ENCODE results near the gene CNPY2.
"Not testable (repeated sequence)": the region's sequence is repeated elsewhere in the genome, so short reads cannot be mapped to it uniquely, and the experiment has no call there.

CNPY2 gene

DNA sequence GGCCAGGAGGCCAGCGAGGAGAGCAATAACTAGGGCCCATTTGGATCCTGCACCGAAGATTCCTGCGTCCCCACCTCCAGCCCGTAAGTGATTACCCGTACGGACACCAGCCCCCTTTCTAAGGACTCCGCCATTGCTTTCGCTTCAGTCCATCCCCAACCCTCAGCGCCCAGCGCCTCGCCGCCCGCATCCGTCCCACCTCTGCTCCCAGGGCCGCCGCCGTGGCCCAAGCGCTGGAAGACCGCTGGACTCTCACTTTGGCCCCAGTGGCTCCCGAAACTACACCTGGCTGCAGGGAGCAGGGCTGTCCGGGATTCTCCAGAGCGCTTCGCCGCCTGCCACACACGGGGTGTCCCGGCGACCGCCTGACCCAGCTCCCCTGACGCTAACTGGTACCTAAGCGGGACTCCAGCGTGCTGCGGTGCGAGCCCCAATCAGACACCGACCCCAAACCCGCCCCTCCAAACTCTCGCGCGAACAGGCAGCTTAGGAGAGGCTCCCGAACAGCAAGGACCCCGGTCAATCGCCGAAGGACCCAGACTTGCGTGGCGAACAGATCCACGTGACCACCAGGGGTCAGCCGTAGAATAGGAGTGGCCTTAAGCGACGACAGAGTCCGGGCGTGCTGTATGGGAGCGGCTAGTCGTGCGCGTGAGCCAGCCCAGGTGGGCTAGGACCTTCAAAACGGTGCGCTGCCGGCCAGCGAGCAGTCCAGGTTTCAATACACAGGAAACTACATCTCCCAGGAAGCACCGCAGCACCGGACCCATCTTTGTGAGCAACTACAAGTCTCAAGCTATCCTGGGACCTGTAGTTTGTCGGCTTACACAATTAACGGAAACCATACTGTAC lies at the start of gene CNPY2:
TSS of gene CNPY2 (minus strand) at position 367 of the 852 bp plus-strand sequence. CDS start 771 bp downstream, outside the sequence.
- peak; percentile 88 to 89 for DNase-seq (ENCODE audit: low read depth in 2 of 2)

DNA sequence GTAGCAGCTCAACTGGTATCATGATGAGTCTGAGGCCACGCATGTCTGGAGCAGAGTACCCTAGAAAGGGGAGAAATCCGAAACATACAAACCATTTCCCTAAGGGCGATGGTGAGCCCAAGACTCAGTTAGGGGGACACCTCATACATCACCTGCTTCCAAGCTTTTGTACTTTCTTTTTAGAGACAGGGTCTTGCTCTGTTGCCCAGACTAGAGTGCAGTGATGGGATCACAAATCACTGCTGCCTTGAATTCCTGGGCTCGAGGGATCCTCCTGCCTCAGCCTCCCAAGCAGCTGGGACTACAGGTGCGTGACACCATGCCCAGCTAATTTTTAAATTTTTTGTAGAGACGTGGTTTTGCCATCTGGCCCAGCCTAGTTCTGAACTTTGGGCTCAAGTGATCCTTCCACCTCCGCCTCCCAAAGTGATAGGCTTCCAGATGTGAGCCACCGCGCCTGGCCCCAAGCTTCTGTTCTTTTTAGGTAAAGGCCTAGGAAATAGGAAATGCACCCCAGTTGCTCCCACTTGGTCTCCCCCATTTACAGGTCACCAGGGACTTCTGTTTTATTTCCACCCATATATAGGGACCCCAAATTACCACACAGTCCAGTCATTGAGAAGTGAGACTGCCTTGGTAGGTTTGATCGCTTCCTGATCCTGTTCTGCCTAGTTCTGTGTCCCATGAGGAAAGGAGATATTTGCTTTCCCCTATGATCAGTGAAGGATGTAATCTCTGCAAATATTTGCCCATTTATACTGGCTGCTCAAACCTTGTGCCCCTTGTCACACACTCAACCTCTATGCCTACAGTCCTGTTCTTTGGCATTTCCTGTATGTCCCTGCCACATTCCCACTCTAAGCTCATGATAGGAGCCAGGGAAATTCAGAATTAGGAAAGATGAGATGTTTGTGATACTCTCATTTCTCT lies 46.6 kb upstream of the CNPY2 start, which contains the start of gene APOF:
TSS of gene APOF (minus strand) at position 728 of the 930 bp plus-strand sequence. CDS start at position 616, 112 bp downstream.
- no peak for DNase-seq (ENCODE audit: low read depth in 2 of 2)

DNA sequence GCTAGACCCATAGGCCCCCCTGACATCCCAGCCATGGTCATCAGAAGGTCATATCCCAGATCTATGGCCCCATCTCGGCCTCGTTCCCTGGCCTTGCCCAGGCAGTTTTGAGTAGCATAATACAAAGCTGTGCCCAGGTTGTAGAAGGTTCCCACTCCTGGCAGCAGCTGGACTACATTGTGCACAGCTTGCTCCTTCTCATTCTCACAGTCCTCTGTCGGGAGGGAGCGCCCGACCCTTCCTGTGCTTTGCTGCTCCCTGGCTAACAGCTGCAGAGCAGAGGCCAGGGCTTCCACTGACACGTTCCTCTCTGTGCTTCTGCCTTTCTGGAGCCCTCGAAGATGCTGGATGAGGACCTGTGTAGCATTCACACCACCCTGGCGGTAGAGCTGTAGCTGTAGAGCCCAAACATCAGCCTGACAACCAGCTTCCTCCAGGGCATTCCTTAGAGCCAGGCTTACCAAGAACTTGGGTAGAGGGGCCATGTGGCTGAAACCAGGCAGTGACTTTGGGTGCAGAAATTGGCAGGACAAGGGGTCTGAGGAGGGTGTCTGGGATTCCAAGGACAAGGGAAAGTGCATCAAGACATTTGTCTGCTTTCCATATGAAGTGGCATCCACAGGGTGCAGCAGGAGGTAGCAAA lies 45.8 kb upstream of the CNPY2 start:
- DNase-seq (ENCODE audit: low read depth in 2 of 2): no peak

DNA sequence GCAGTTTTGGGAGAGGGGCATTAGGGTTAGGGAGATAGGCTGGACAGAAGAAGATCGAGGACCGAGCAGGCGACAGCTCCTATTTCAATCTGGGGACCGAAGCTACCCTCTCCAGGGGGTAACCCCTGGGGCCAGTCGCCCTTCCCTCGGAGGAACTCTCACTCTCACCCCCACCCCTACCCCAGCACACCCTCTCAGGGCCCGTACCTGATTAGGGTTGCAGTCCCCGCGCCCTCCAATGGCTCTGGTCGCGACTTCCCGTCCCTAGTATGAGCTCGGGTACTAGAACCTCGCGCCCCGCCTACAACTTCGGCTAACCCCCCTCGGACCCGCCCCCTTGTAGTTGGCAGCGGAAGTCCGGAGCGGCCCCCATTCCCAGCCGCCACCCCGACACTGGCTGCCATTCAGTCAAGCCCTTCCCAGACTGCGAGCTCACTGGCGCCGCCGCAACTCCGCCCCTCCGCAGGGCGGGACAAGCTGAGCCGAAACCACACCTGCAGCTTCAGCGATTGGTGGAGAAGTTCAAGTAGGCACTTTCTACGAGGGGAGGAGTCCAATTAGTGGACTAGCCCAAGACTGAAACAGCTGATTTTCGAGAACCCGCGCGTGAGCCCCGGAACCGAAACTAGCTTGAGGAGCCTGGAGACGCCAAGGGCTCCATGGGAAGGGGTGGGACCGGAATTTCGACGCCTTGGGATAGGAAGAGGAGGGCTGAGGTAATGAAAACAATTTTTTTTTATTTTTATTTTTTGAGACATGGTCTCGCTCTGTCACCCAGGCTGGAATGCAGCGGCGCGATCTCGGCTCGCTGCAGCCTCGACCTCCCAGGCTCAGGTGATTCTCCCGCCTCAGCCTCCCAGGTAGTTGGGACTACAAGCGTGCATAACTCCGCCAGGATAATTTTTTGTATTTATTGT lies 44.3 kb upstream of the CNPY2 start, which contains the start of gene STAT2:
TSS of gene STAT2 (minus strand) at position 257 of the 917 bp plus-strand sequence. CDS start 3,536 bp downstream, outside the sequence.
- peak; percentile 97 to 99 for DNase-seq (ENCODE audit: low read depth in 2 of 2)

DNA sequence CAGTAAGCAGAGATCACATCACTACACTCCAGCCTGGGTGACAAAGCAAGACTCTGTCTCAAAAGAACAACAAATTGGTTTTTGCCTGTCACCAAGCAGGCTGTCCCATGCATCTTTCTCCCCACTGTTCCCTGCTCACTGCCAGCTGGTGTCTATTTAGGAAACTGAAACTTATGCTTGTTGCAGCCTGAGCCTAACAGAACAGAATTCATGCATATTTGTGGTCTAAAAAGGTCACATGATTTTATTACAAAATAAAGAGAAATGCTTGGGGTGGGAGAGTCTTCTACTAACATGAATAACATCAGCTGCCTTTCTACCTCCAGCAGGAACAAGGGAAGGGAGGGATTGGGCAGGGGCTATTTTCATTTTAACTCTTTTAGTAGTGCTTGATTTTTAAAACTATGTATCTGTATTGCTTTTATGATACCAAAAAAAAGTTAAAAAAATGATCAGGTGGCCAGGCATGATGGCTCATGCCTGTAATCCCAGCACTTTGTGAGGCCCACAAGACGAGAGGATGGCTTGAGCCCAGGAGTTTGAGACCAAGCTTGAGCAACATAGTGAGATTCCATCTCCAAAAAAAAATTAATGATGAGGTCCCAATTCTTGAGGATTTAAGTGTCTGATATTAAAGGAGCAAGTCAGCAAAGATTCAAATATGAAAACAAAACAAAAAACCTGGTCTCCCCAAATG lies 43.2 kb upstream of the CNPY2 start:
- no peak for DNase-seq (ENCODE audit: low read depth in 2 of 2)

DNA sequence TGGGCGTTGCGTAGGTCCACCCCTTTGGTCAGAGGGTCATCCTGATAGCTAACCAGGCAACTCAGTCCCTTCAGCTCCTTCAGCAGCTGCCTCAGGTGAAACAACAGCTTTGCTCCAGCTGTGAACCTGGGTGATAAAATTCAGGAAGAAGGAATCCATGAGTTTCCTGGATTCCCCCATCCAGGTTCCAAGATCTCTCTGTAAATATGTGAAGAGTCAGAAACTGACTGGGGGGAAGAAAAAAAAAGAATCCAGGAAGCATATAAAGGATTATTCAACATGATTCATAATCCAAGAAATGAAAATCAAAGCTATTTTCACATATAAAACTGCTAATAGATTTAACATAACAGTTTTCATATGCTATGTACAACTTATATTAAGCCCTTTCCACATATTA lies 35.5 kb upstream of the CNPY2 start:
- DNase-seq (ENCODE audit: low read depth in 2 of 2): no peak

DNA sequence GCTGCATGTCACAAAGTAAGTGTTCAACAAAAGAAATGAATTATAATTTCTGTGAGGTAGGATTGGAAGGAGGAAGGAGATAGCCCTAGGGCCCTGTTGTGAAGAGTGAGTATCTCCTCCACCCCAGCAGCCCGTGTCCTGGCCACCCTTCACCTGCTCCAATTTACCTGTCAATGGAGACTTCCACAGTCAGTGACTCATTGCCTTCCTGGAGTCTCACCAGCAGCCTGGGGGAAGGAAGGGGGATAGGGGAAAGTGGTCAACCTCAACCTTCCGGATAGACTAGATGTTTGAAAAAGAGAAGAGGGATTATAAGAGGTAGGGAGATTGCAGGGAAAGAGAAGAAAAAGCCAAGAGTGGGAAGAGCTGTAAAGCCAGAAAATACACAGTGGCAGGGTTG lies 34.9 kb upstream of the CNPY2 start:
- no peak for DNase-seq (ENCODE audit: low read depth in 2 of 2)

DNA sequence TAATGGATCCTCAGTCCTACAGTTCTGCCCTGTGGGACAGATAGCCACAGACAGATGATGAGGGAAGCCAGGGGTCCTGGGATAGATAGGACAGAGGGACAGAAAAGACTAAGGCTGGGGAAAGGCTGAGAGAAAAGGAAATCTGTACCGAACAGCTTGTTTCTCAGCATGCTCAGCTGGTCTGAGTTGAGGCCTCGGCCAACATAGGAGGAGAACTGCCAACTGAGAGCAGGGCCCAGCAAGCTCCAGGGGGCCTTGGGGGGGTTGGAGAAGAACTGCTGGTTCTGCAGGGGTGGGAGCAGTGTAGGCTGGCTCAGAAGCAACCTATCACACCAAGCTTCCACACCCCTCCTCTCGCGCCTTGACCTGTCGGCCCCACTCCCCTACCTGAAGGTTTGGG lies 33.0 kb upstream of the CNPY2 start:
- DNase-seq (ENCODE audit: low read depth in 2 of 2): no peak

DNA sequence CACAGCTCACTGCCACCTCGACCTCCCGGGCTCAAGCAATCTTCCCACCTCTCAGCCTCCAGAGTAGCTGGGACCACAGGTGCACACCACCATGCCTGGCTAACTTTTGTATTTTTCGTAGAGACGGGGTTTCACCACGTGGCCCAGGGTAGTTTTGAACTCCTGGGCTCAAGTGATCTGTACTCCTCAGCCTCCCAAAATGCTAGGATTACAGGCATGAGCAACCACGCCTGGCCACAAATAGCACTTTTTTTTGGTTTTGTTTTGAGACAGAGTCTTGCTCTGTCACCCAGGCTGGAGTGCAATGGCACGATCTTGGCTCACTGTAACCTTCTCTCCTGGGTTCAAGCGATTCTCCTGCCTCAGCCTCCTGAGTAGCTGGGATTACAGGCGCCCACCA lies 31.5 kb upstream of the CNPY2 start:
- not testable (repeated sequence) for DNase-seq (ENCODE audit: low read depth in 2 of 2)

DNA sequence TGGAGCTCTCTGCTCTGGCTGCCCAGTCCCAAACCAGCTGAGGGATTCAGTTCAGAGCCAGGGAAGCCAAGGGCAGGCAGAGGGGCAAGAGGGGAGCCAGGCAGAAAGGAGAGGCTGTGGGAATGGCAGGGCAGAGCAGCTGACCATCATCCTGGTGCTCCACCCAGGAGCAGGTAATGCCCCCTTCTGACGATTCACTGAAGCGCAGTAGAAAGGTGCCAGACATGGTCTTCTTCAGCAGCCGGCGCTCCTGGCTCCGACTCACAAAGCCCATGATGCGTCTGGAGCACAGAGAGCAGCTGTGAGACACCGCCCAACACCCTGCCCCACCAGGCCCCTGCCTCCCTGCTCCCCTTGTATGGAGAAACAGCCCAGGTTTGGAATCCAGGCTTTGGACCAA lies 30.9 kb upstream of the CNPY2 start:
- no peak for DNase-seq (ENCODE audit: low read depth in 2 of 2)

DNA sequence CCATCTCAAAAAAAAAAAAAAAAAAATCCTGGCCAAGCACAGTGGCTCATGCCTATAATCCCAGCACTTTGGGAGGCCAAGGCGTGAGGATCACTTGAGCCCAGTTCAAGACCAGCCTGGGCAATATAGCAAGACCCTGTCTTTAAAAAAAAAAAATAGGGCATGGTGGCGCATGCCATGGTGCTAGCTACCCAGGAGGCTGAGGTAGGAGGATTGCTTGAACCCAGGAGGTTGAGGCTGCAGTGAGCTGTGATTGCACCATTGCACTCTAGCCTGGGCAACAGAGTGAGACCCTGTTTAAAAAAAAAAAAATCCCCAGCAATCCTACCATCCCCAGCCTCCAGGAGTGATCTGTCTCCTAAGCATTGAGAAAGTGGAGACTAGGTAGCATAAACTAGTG lies 26.5 kb upstream of the CNPY2 start:
- not testable (repeated sequence) for DNase-seq (ENCODE audit: low read depth in 2 of 2)

DNA sequence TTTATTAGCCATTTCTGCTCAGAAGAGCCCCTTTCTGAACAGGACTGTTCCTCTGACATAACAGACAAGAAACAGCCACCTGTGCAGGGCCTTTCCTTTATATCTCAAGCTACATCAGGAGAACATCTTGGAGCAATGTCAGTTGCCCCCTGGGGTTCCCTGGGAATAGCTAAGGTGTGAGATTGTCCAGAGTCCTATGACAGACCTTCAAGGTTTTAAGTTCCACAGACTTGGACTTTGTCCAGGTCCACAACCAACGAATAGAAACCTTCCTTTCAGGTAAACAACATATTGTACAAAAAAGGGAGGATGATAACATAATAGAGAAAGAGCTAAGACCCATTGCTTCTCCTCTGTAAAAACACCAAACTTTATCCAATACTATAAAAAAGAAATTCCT lies 25.8 kb upstream of the CNPY2 start:
- DNase-seq (ENCODE audit: low read depth in 2 of 2): no peak

DNA sequence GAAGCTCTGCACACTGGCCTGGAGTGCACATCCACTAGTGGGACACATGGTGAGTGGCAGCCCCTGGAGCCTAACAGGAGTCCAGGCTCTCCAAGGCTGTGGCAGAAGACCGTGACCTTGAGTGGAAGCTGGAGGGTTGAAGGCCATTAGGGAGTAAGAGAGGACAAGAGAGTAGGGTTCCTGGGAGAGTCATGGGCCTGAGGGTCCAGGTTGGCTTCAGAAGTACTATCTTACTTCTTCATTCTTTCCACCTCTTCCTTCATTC lies 23.3 kb upstream of the CNPY2 start:
- no peak for DNase-seq (ENCODE audit: low read depth in 2 of 2)

DNA sequence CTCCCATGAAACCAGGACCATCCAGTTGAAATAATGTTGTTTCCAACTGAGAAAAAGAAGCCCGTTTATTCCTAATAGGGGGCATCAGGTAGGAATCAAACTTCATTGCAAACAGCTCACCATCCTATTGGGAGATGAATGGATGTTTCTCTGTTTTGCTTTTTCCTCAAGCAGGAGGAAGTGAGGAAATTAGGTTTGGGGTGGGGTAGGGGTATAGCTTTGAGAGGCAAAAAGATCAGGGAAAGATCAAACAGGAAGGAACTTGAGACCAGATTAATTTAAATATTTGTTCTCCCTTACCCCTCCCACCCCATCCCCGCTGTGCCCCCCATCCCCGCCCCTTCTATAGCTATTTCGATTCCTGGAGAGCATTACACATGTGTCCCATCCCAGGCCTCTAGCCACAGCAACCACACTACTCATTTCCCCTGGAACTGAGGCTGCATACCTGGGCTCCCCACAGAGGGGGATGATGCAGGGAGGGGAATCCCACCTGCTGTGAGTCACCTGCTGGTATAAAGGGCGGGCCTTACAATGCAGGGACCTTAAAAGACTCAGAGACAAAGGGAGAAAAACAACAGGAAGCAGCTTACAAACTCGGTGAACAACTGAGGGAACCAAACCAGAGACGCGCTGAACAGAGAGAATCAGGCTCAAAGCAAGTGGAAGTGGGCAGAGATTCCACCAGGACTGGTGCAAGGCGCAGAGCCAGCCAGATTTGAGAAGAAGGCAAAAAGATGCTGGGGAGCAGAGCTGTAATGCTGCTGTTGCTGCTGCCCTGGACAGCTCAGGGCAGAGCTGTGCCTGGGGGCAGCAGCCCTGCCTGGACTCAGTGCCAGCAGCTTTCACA lies 22.7 kb upstream of the CNPY2 start, which contains the start of gene IL23A:
TSS of gene IL23A (plus strand) at position 577 of the 850 bp plus-strand sequence. CDS start at position 738, 161 bp downstream.
- DNase-seq (ENCODE audit: low read depth in 2 of 2): peak; percentile 59 to 87

DNA sequence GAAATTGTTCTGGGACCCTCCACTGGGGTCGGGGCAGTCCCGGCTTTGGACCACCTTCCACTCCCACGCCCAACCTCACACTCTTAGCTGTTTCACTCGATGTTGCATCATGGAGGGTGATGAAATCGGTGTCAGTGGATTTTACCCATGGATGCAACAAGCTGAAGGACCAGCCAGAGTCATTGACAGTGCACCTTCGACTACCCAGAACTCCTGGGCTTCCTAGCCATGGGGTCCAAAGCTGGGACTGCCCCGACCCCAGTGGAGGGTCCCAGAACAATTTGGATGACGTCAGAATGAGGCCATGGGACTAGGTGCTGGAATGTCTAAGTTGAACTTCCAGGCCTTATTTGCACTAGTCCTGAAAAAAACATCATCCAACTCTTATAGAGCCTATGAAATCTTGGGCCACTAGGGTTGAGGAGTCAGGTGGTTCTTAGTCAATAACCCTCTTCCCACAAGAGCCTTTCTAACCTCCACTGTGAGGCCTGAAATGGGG lies 22.0 kb upstream of the CNPY2 start:
- DNase-seq (ENCODE audit: low read depth in 2 of 2): no peak

DNA sequence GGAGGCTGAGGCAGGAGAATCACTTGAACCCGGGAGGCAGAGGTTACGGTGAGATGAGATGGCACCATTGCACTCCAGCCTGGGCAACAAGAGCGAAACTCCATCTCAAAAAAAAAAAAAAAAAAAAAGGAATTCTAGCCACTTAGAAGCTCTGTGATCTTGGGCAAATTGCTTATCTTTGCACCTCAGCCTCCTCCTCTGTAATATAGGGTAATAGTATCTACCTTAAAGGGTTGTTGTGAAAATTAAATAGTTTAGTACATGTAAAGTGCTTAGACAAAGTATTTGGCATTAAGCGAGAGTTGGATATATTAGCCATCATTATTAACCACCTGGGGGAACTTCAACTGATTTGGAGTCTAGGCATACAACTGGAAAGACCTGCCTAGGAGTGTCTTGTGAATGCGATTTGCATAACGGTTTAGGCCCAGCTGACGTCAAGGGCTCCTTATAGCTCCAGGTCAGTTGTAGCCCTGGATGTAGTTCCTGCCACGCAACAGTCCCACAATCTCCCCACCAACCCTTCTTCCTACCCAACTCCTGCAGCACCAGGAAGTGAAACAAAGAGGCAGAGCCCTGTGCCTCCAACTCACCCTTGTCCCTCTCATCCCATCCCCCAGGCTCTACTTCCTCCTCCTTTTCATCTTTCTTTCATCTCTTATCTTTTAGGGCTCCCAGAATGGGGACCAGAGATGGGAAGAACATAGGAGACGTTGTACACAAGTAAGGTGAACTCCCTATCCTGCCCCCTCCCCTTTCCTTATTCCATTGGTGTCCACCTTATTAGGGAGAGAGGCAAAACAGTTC lies 20.8 kb upstream of the CNPY2 start:
- no peak for DNase-seq (ENCODE audit: low read depth in 2 of 2)

DNA sequence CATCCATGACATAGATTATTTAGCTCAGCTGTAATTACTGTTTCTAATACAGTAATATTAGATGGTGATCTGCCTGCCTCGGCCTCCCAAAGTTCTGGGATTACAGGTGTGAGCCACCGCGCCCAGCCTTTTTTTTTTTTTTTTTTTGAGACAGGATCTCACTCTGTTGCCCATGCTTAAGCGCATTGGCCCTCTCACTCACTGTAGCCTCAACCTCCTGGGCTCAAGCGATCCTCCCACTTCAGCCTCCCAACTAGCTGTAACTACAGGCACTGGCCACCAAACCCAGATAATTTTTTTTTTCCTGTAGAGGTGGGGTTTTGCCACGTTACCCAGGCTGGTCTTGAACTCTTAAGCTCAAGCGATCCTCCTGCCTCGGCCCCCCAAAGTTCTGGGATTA lies 19.7 kb upstream of the CNPY2 start:
- not testable (repeated sequence) for DNase-seq (ENCODE audit: low read depth in 2 of 2)

DNA sequence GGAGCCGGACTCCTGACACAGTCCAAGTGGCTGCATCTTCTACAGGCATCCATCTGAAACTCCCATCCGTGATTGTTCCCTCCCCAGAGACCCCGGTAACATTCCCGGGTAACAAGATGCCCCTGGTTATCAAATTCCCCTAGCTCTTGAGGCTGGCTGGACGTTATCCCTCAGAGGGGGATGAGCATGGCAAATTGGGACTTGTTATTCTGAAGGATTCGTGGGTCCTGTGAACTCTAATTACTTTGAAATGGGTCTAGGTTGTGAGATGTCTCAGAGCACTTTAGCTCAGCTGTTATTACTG lies 18.7 kb upstream of the CNPY2 start:
- DNase-seq (ENCODE audit: low read depth in 2 of 2): no peak
